ENCODE data around the gene SETD5. TPM values are rescaled to one million over a fixed set of nuclear protein-coding genes. Genes with fewer than 3 reads are reported as not detected.

SETD5 gene
- total RNA-seq, 1 experiment from 2014 or later: 49.3 TPM

DNA sequence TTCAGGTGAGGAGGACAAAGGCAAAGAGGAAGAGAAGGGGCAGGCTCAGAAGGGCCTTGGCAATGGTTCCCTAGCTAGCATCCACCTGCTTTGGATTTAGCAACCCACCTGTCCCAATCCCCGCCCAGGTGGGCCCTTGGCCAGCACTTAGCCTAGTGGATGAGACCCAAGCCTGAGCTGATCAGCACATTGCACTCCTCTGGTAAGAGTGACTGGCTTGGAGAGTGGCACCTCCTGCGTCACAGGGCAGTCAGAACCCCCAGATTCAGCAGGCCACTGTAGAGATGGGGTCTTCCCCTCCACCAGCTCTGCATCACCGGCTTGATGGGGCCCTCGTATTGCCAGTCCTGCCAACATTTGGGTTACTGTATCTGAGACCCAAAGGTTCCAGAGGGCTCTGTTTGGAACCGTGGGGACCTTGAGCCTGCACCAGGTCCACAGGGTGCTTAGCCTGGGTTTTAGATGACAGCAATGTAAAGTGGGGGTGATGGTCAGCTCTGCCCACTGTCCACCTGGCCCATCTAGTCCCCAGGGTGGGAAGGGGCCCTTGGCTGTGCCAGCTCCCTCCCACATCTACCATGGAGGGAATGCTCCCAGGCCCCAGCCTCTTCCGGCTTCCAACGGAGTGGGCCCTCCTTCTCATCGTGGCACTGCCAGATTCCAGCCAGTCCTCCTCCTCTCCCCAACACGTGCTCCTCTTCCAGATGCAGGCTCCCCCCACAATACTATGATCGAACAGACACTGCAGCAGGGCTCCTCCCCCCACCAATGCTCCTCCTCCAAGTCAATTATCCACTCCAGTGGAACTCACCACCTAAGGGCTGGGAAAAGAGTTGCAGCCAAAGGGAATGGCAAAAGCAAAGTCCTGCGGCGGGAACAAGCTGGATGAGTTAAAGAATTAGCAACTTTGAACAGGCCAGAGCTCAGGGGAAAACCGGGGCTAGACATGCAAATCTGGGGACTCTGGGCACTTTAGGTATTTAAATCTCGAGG lies 110.5 kb downstream of the SETD5 start:
- no peak for DNase-seq (ENCODE audit: low read depth in 1 of 2, low spot score in 2 of 2)
- Histone ChIP-seq H3K27ac (no peak overlapping the region), H3K27me3 (replicated peaks) (peaks cover 5% of the 10 kb centered on the region; the same call in 1 of the 2 replicates), H3K4me1 (replicated peaks) (0 out of 2 replicates have a peak, but pooled peaks cover 5% of the 10 kb centered on the region), H3K4me3 (no peak overlapping the region), H3K36me3 (no peaks in the 10 kb centered on the region), H3K9me3 (replicated peaks) (no peaks in the 10 kb centered on the region)

DNA sequence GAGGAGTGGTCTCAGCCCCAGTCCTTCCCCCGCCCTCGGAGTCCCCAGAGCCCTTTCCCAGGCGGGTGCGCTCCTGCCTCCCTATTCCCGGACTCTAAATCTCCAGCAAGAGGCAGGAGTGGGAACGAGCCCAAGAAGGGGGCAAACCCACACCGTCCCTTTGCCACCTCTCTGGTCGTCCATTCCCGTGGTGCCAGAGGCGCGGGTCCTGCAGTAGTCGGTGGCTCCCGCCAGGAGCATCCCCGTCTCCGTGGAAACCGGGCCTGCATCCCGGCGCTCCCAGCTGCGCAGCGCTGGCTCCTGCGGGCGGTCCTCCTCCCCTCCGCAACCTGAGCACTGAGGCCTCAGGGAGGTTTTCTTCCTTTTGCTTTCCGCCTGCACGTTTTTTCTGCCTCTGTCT lies 111.4 kb downstream of the SETD5 start:
- DNase-seq (ENCODE audit: low read depth in 1 of 2, low spot score in 2 of 2): no peak

DNA sequence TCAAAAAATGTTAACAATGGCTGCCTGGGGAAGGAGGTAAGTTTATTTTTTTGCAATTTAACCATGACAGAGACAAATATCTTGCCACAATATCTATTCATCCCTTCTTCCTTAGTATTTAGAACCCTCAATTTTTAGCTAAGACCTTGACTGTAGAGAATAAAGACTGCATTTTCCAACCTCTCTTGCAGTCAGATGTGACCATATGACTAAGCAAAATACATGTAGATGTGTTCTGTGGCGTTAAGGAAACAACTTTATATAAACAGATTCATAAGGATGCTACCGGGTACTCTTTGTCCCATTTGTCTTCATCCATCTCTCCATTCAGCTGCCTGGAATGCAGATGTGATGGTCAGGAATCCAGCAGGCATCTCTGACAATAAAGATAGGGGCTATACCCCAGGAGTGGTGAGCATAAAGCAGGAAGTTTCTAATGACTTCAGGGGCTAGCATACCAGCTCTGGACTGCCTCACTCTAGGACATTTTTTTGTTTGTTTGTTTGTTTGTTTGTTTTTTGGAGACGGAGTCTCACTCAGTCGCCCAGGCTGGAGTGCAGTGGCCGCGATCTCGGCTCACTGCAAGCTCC lies 115.1 kb downstream of the SETD5 start:
- Histone ChIP-seq H3K36me3 (no peaks in the 10 kb centered on the region), H3K27ac (peak overlapping the region; percentile 10), H3K27me3 (replicated peaks) (peaks cover 5% of the 10 kb centered on the region), H3K9me3 (replicated peaks) (no peaks in the 10 kb centered on the region), H3K4me1 (replicated peaks) (0 out of 2 replicates have a peak, but pooled peaks cover 5% of the 10 kb centered on the region), H3K4me3 (no peak overlapping the region)
- DNase-seq (ENCODE audit: low read depth in 1 of 2, low spot score in 2 of 2): peak in 1 of 2 experiments; percentile 29

More for the DNA sequence above, 111.4 kb downstream of the SETD5 start:
- H3K27me3 ChIP-seq (replicated peaks): peaks cover 5% of the 10 kb centered on the region; the same call in 1 of the 2 replicates
- no peaks in the 10 kb centered on the region for H3K36me3 ChIP-seq
- H3K27ac ChIP-seq: no peak overlapping the region
- no peak overlapping the region for H3K4me3 ChIP-seq
- 0 out of 2 replicates have a peak, but pooled peaks cover 5% of the 10 kb centered on the region for H3K4me1 ChIP-seq (replicated peaks)
- no peaks in the 10 kb centered on the region for H3K9me3 ChIP-seq (replicated peaks)

DNA sequence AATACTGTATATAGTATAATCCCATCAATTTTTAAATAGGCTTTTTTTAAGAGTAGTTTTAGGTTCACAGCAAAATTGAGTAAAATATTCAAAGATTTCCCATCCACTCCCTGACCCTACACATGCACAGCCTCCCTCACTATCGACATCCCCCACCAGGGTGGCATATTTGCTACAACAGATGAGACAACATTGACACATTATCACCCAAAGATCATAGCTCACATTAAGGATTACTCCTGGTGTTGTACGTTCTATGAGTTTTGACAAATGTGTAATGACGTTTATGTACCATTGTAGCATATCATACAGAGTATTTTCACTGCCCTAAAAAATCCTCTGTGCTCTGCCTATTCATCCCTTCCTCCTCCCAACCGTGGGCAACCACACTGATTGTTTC lies 116.9 kb downstream of the SETD5 start:
- DNase-seq (ENCODE audit: low read depth in 1 of 2, low spot score in 2 of 2): no peak
- Histone ChIP-seq H3K36me3 (no peaks in the 10 kb centered on the region), H3K27ac (no peak overlapping the region), H3K9me3 (replicated peaks) (no peaks in the 10 kb centered on the region), H3K4me1 (replicated peaks) (0 out of 2 replicates have a peak, but pooled peaks cover 5% of the 10 kb centered on the region), H3K27me3 (replicated peaks) (peaks cover 2% of the 10 kb centered on the region), H3K4me3 (no peak overlapping the region)

- Histone ChIP-seq H3K4me1 (replicated peaks) (0 out of 2 replicates have a peak, but pooled peaks cover 5% of the 10 kb centered on the region), H3K9me3 (replicated peaks) (no peaks in the 10 kb centered on the region)
- no peak for DNase-seq (ENCODE audit: low read depth in 1 of 2, low spot score in 2 of 2)
Observed at GRCh38 chr3:9514956-9515355, 117.5 kb downstream of the SETD5 start.

DNA sequence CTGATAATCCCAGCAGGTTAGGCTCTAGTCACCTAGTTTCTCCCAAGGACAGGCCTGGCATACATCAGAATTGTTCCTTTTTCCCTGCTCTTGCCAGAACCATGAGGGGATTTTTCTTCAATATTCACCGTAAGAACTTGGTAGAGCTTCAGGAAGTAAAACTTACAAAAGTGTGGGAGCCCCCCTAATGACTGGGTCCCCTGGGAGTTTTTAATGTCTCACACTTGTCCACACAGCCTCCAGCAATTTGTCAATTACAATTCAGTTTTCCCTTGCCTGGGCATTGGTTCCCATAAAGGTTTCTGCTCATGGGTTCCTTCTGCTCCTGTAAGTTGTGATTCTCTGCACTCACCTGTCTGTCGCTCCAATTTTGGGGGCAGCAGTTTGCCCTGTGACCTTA lies 127.7 kb downstream of the SETD5 start:
- Histone ChIP-seq H3K4me1 (replicated peaks) (no peaks in the 10 kb centered on the region), H3K27ac (no peak overlapping the region), H3K9me3 (replicated peaks) (no peaks in the 10 kb centered on the region), H3K4me3 (no peak overlapping the region), H3K36me3 (no peaks in the 10 kb centered on the region), H3K27me3 (replicated peaks) (peaks cover 8% of the 10 kb centered on the region)
- DNase-seq (ENCODE audit: low read depth in 1 of 2, low spot score in 2 of 2): no peak

More at GRCh38 chr3:9514956-9515355, 117.5 kb downstream of the SETD5 start:
- no peak overlapping the region for H3K4me3 ChIP-seq
- no peaks in the 10 kb centered on the region; the same call in 1 of the 2 replicates for H3K27me3 ChIP-seq (replicated peaks)
- no peaks in the 10 kb centered on the region for H3K36me3 ChIP-seq
- no peak overlapping the region for H3K27ac ChIP-seq

Other genes with a start within 250 kb of the SETD5 start
- 0.24 and 0.78 TPM in 2 replicates for gene SRGAP3, start 148.0 kb upstream of the SETD5 start, total RNA-seq (2014; rRNA removed; shearing (Covaris generic))
- gene THUMPD3, start 34.6 kb upstream of the SETD5 start, total RNA-seq (2014; rRNA removed; shearing (Covaris generic)): 33.8 and 52.0 TPM in 2 replicates
- 0.08 TPM in 1 of 2 replicates, not detected in the other for gene LHFPL4, start 156.2 kb downstream of the SETD5 start, total RNA-seq (2014; rRNA removed; shearing (Covaris generic))